Colon (tissue), 2 donors: ENCODE measurements around the gene OR4D2.
"Not testable (repeated sequence)": the region's sequence is repeated elsewhere in the genome, so short reads cannot be mapped to it uniquely, and the experiment has no call there.

Source experiments
- FAIRE-seq: peaks from 2 replicates; lab custom pipeline; 2012; peaks lifted over from hg19 to GRCh38; lab: Jason Lieb, UNC
- donor health status: control.
- donor health status: control.

Gene OR4D2

GRCh38 chr17:58166682-58167081, at the start of gene OR4D2:
OR4D2 (plus strand) TSS chr17:58166982; CDS start chr17:58169656, 2,674 bp downstream.
- no peak for FAIRE-seq

- no peak for FAIRE-seq
Observed at GRCh38 chr17:58117382-58117781, 49.4 kb upstream of the OR4D2 start.

GRCh38 chr17:58119491-58119890, 47.3 kb upstream of the OR4D2 start:
- no peak for FAIRE-seq

GRCh38 chr17:58120195-58120822, 46.5 kb upstream of the OR4D2 start:
- FAIRE-seq, result no peak

- no peak for FAIRE-seq
Observed at GRCh38 chr17:58121925-58122324, 44.9 kb upstream of the OR4D2 start.

- FAIRE-seq, result no peak
Observed at GRCh38 chr17:58127846-58128245, 38.9 kb upstream of the OR4D2 start.

- FAIRE-seq, result not testable (repeated sequence)
Observed at GRCh38 chr17:58132697-58133096, 34.1 kb upstream of the OR4D2 start.

GRCh38 chr17:58136669-58137279, 30.0 kb upstream of the OR4D2 start:
- no peak for FAIRE-seq

- FAIRE-seq, result no peak
Observed at GRCh38 chr17:58141505-58141904, 25.3 kb upstream of the OR4D2 start.

GRCh38 chr17:58143335-58143734, 23.4 kb upstream of the OR4D2 start:
- not testable (repeated sequence) for FAIRE-seq

GRCh38 chr17:58144801-58145200, 22.0 kb upstream of the OR4D2 start:
- FAIRE-seq, result no peak

- FAIRE-seq, result no peak
Observed at GRCh38 chr17:58147930-58148434, 18.8 kb upstream of the OR4D2 start, which contains the start of gene OR4D1. OR4D1 (plus strand) TSS chr17:58148384; CDS start chr17:58155154, 6,770 bp downstream.

GRCh38 chr17:58148609-58149008, 18.2 kb upstream of the OR4D2 start:
- FAIRE-seq, result no peak

- no peak for FAIRE-seq
Observed at GRCh38 chr17:58150394-58150793, 16.4 kb upstream of the OR4D2 start.

- FAIRE-seq, result no peak
Observed at GRCh38 chr17:58153046-58153445, 13.7 kb upstream of the OR4D2 start.

- no peak for FAIRE-seq
Observed at GRCh38 chr17:58153671-58154070, 13.1 kb upstream of the OR4D2 start.

GRCh38 chr17:58156839-58157803, 9.7 kb upstream of the OR4D2 start:
- FAIRE-seq, result no peak

- no peak for FAIRE-seq
Observed at GRCh38 chr17:58158181-58158580, 8.6 kb upstream of the OR4D2 start.

GRCh38 chr17:58161566-58161965, 5.2 kb upstream of the OR4D2 start:
- FAIRE-seq, result no peak

- no peak for FAIRE-seq
Observed at GRCh38 chr17:58165981-58166380, 801 bp upstream of the OR4D2 start.

- FAIRE-seq, result no peak
Observed at GRCh38 chr17:58170622-58171021, 3.8 kb downstream of the OR4D2 start.

GRCh38 chr17:58172369-58173071, 5.7 kb downstream of the OR4D2 start:
- no peak for FAIRE-seq
